Hepatocyte (in vitro differentiated cells): Measurements from ENCODE around the gene ITGA11. TPM values are rescaled to one million over a fixed set of nuclear protein-coding genes. Genes with fewer than 3 reads are reported as not detected.

ENCODE experiments used
- DNase-seq: peaks from one replicate; pipeline ENCODE4 v3.0.0-alpha.2; 2016; ENCODE audit warnings: low spot score
- H2AFZ ChIP-seq: fragments of 200-600 bp; sonication (generic); 2 replicates; pipeline ENCODE4 v1.6.0; 2016; ENCODE audit warnings: antibody characterized with exemption, mild to moderate bottlenecking
- H3K27ac ChIP-seq: fragments of 200-600 bp; sonication (generic); 2 replicates; pipeline ENCODE4 v1.5.1; 2016; ENCODE audit warnings: mild to moderate bottlenecking
- H3K27me3 ChIP-seq: fragments of 200-600 bp; sonication (generic); 2 replicates; pipeline ENCODE4 v1.6.1; 2016
- H3K36me3 ChIP-seq: fragments of 200-600 bp; sonication (generic); replicated peaks from 2 replicates; pipeline ENCODE4 v1.5.1; 2016; ENCODE audit warnings: low read depth; ENCODE audit not compliant: insufficient read depth
- H3K4me1 ChIP-seq: fragments of 200-600 bp; sonication (generic); 2 replicates; pipeline ENCODE4 v1.5.1; 2016; ENCODE audit warnings: mild to moderate bottlenecking, moderate library complexity; ENCODE audit not compliant: insufficient read depth
- H3K4me2 ChIP-seq: fragments of 200-600 bp; sonication (generic); 2 replicates; pipeline ENCODE4 v1.6.0; 2016
- H3K4me3 ChIP-seq: fragments of 200-600 bp; sonication (generic); 2 replicates; pipeline ENCODE4 v1.5.1; 2016; ENCODE audit warnings: mild to moderate bottlenecking
- H3K79me2 ChIP-seq: fragments of 200-600 bp; sonication (generic); 2 replicates; pipeline ENCODE4 v1.6.0; 2017; ENCODE audit warnings: mild to moderate bottlenecking
- H3K9me2 ChIP-seq: fragments of 200-600 bp; sonication (generic); replicated peaks from 2 replicates; pipeline ENCODE4 v1.6.0; 2017; ENCODE audit warnings: mild to moderate bottlenecking; ENCODE audit not compliant: insufficient read depth
- H3K9me3 ChIP-seq: fragments of 200-600 bp; sonication (generic); 2 replicates; pipeline ENCODE4 v1.5.1; 2016; ENCODE audit warnings: low read depth, mild to moderate bottlenecking
- H4K20me1 ChIP-seq: fragments of 200-600 bp; sonication (generic); 2 replicates; pipeline ENCODE4 v1.6.0; 2016; ENCODE audit warnings: mild to moderate bottlenecking; ENCODE audit not compliant: insufficient read depth, poor library complexity, severe bottlenecking
- EZH2 ChIP-seq: fragments of 200-600 bp; sonication (generic); IDR thresholded peaks from 2 replicates; pipeline ENCODE4 v1.6.1; 2016; ENCODE audit warnings: antibody characterized with exemption, mild to moderate bottlenecking, borderline replicate concordance
- EZH2phosphoT487 ChIP-seq: fragments of 200-600 bp; sonication (generic); IDR thresholded peaks from one replicate; pipeline ENCODE4 v1.6.1; 2018; ENCODE audit warnings: antibody characterized with exemption, mild to moderate bottlenecking, low read depth, moderate library complexity; ENCODE audit not compliant: unreplicated experiment, severe bottlenecking
- WGBS: methylation state at CpG from one replicate; pipeline ENCODE4 v1.1.6; 2016; ENCODE audit warnings: low lambda C conversion rate; ENCODE audit errors: missing lambda C conversion rate; 5-methylcytosine and 5-hydroxymethylcytosine counted together
- polyA plus RNA-seq: library from polyadenylated mRNA; unstranded; fragments of >200 nt; fragmentation: Nextera tagmentation; extraction: Ambion mirVana; gene quantifications from 2 replicates; pipeline ENCODE4 v1.2.1, GENCODE V29; 2016
- total RNA-seq: library from RNA; depleted of rRNA; stranded (reverse); fragments of >200 nt; gene quantifications from 2 replicates; pipeline ENCODE4 v1.2.3, GENCODE V29; 2014
- TF ChIP-seq, protein P1 (sequence below): fragments of 200-600 bp; sonication (generic); IDR thresholded peaks from 2 replicates; pipeline ENCODE4 v1.5.1; 2016; ENCODE audit warnings: antibody characterized with exemption, mild to moderate bottlenecking; ENCODE audit not compliant: poor library complexity

ITGA11 gene
- total and polyA plus RNA-seq, 2 experiments from 2014 or later, result 9.7 to 19.6 TPM

DNA sequence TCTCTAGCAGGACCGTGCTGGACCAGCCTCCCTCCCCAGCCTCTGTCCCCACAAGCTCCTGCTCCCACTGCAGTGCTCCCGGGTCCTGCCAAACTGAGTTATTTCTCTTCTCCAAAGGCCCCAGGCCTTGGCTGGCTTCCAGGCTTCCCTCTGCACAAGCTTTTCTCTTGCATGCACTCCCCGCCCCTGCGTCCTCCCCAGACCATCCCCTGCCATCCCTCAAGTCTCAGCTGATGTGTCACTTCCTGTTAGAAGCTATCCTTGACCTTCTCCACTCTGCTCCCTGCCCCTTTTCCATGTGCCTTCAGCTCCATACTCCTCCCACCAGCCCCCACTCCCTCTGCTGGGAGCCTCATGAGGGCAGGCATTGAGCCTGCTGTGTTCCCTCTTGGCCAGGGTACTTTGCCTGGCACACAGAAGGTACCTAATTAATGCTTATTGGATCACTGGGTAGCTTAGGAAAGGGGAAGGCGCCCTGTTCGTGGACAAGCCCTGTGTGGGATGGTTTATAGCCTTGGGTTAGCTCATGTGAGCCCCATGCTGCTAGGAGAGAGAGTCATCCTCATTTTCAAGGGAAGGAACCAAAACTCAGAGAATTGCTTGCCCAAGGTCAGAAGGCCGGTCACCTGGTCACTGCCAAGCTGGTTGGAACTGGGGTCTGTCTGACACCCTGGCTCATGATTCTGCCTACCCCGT is 98.0 kb downstream of the ITGA11 start:
- Histone ChIP-seq H3K9me2 (no peaks in the 10 kb centered on the region), H2AFZ (no peak overlapping the region), H3K4me3 (no peak overlapping the region), H3K27ac (no peak overlapping the region), H3K9me3 (no peaks in the 10 kb centered on the region), H3K4me1 (no peaks in the 10 kb centered on the region), H4K20me1 (no peaks in the 10 kb centered on the region), H3K79me2 (no peaks in the 10 kb centered on the region), H3K4me2 (no peak overlapping the region), H3K36me3 (no peaks in the 10 kb centered on the region), H3K27me3 (no peaks in the 10 kb centered on the region)
- WGBS, result 80% methylated on average over 7 of the region's 8 CpGs
- peak; percentile 27 for DNase-seq
- TF ChIP-seq EZH2 (no peak), EZH2phosphoT487 (no peak)
- TF ChIP-seq, protein P1, sequence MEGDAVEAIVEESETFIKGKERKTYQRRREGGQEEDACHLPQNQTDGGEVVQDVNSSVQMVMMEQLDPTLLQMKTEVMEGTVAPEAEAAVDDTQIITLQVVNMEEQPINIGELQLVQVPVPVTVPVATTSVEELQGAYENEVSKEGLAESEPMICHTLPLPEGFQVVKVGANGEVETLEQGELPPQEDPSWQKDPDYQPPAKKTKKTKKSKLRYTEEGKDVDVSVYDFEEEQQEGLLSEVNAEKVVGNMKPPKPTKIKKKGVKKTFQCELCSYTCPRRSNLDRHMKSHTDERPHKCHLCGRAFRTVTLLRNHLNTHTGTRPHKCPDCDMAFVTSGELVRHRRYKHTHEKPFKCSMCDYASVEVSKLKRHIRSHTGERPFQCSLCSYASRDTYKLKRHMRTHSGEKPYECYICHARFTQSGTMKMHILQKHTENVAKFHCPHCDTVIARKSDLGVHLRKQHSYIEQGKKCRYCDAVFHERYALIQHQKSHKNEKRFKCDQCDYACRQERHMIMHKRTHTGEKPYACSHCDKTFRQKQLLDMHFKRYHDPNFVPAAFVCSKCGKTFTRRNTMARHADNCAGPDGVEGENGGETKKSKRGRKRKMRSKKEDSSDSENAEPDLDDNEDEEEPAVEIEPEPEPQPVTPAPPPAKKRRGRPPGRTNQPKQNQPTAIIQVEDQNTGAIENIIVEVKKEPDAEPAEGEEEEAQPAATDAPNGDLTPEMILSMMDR, result no peak

DNA sequence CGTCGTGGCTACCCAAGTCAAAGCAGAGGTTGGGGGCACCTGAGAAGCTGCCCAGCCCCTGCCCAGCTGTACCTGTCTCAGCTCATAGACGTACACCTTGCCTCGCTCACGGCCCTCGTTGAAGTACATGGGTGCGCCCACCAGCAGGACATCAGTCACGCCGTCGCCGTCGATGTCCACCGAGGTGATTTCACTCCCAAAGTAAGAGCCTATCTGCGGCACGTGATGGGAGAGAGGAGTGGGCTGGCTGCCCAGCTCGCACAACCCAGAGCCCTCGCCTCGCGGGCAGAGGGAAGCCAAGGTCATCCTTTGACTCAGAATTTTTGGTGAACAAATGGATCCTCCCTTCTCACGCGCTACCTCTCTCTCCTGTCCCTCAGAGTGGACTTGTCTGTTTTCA is 99.7 kb downstream of the ITGA11 start:
- no peaks in the 10 kb centered on the region for H3K9me2 ChIP-seq
- 96% methylated on average over 21 of the region's 21 CpGs for WGBS
- TF ChIP-seq, protein P1, result no peak
- TF ChIP-seq EZH2phosphoT487, result no peak
- TF ChIP-seq EZH2, result no peak
- DNase-seq, result no peak
- no peak overlapping the region for H3K4me2 ChIP-seq
- H3K36me3 ChIP-seq, result no peaks in the 10 kb centered on the region
- no peaks in the 10 kb centered on the region for H4K20me1 ChIP-seq
- H2AFZ ChIP-seq, result no peak overlapping the region
- H3K4me3 ChIP-seq, result no peak overlapping the region
- no peaks in the 10 kb centered on the region for H3K4me1 ChIP-seq
- H3K27me3 ChIP-seq, result no peaks in the 10 kb centered on the region
- no peaks in the 10 kb centered on the region for H3K9me3 ChIP-seq
- no peak overlapping the region for H3K27ac ChIP-seq
- H3K79me2 ChIP-seq, result no peaks in the 10 kb centered on the region

DNA sequence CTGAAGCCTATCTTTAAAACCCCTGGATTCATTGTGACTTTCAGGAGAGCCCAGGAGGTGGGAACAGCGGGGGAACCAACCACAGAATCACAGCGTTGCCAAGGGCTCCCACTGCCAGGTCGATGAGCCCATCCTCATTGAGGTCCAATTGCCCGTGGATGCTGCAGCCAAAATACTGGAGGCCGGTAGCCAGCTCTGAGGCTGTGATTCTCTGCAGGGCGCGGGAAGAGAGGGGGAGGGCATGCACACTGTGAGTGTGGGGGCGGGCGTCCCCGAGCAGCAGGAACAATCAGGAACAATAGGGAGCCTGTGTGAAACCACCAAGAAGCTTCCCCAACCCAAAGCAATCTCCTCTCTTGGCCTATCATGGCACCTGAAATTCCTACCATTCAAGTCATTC is 101.1 kb downstream of the ITGA11 start:
- Histone ChIP-seq H3K27me3 (no peaks in the 10 kb centered on the region), H3K79me2 (no peaks in the 10 kb centered on the region), H3K9me2 (no peaks in the 10 kb centered on the region), H4K20me1 (no peaks in the 10 kb centered on the region), H3K27ac (no peak overlapping the region), H3K4me3 (no peak overlapping the region), H3K36me3 (no peaks in the 10 kb centered on the region), H2AFZ (no peak overlapping the region), H3K4me2 (no peak overlapping the region), H3K4me1 (no peaks in the 10 kb centered on the region), H3K9me3 (no peaks in the 10 kb centered on the region)
- DNase-seq, result no peak
- WGBS, result 53% methylated on average over 10 of the region's 10 CpGs
- TF ChIP-seq, protein P1, result no peak
- TF ChIP-seq EZH2, result no peak
- no peak for TF ChIP-seq EZH2phosphoT487
